IPS-20b (cell line): ENCODE data around the gene TULP1.

Experiments used
- H3K27ac ChIP-seq: one replicate; pipeline ENCODE4 v1.5.1; 2013; ENCODE audit warnings: low read length
- H3K27me3 ChIP-seq: 2 replicates; pipeline ENCODE4 v1.6.1; 2013; ENCODE audit warnings: mild to moderate bottlenecking, low read length, inconsistent platforms; ENCODE audit not compliant: insufficient read depth
- H3K36me3 ChIP-seq: 2 replicates; pipeline ENCODE4 v1.6.1; 2013; ENCODE audit warnings: low read depth, mild to moderate bottlenecking, inconsistent platforms, low read length, moderate library complexity; ENCODE audit not compliant: insufficient read depth
- H3K4me1 ChIP-seq: 2 replicates; pipeline ENCODE4 v1.6.1; 2013; ENCODE audit warnings: mild to moderate bottlenecking, control low read depth, inconsistent platforms, low read length, moderate library complexity; ENCODE audit not compliant: insufficient read depth
- H3K4me3 ChIP-seq: 2 replicates; pipeline ENCODE4 v1.5.1; 2013; ENCODE audit warnings: mild to moderate bottlenecking, low read length, inconsistent platforms
- H3K9ac ChIP-seq: 2 replicates; pipeline ENCODE4 v1.6.1; 2013; ENCODE audit warnings: low read depth, mild to moderate bottlenecking, inconsistent platforms, low read length, moderate library complexity
- H3K9me3 ChIP-seq: 2 replicates; pipeline ENCODE4 v1.6.1; 2013; ENCODE audit warnings: mild to moderate bottlenecking, low read depth, low read length, inconsistent platforms; ENCODE audit not compliant: insufficient read depth

TULP1 gene

GRCh38 chr6:35486005-35486925 is 26.4 kb downstream of the TULP1 start:
- Histone ChIP-seq H3K9ac (peak overlapping the region; percentile 87), H3K27me3 (no peaks in the 10 kb centered on the region), H3K27ac (peak overlapping the region; percentile 86), H3K4me1 (peaks cover 46% of the 10 kb centered on the region), H3K36me3 (peaks cover 14% of the 10 kb centered on the region), H3K9me3 (no peaks in the 10 kb centered on the region), H3K4me3 (peak overlapping the region; percentile 59; the same call in 1 of the 2 replicates)

GRCh38 chr6:35485402-35485877 is 27.3 kb downstream of the TULP1 start:
- Histone ChIP-seq H3K4me3 (peak overlapping the region; percentile 59; the same call in 1 of the 2 replicates), H3K27ac (peak overlapping the region; percentile 86), H3K27me3 (no peaks in the 10 kb centered on the region), H3K4me1 (peaks cover 37% of the 10 kb centered on the region), H3K9me3 (no peaks in the 10 kb centered on the region), H3K36me3 (peaks cover 18% of the 10 kb centered on the region), H3K9ac (peak overlapping the region; percentile 87)

- H3K9me3 ChIP-seq: no peaks in the 10 kb centered on the region
- H3K27me3 ChIP-seq: no peaks in the 10 kb centered on the region
- peaks cover 35% of the 10 kb centered on the region for H3K4me1 ChIP-seq
- H3K4me3 ChIP-seq: peak overlapping the region; percentile 59; the same call in 1 of the 2 replicates
- peak overlapping the region; percentile 87; the same call in 1 of the 2 replicates for H3K9ac ChIP-seq
- H3K36me3 ChIP-seq: peaks cover 20% of the 10 kb centered on the region
- H3K27ac ChIP-seq: peak overlapping the region; percentile 86
Observed at GRCh38 chr6:35484921-35485392, 27.7 kb downstream of the TULP1 start.

GRCh38 chr6:35483893-35484645 is 28.6 kb downstream of the TULP1 start:
- H3K9ac ChIP-seq: peak overlapping the region; percentile 87; the same call in 1 of the 2 replicates
- H3K27ac ChIP-seq: no peak overlapping the region

GRCh38 chr6:35483490-35483889 is 29.2 kb downstream of the TULP1 start:
- Histone ChIP-seq H3K4me1 (peaks cover 32% of the 10 kb centered on the region), H3K36me3 (peaks cover 24% of the 10 kb centered on the region), H3K27ac (no peak overlapping the region), H3K9me3 (no peaks in the 10 kb centered on the region), H3K4me3 (no peak overlapping the region), H3K27me3 (no peaks in the 10 kb centered on the region), H3K9ac (no peak overlapping the region)

More at GRCh38 chr6:35483893-35484645, 28.6 kb downstream of the TULP1 start:
- Histone ChIP-seq H3K9me3 (no peaks in the 10 kb centered on the region), H3K4me3 (no peak overlapping the region), H3K4me1 (peaks cover 32% of the 10 kb centered on the region), H3K36me3 (peaks cover 21% of the 10 kb centered on the region), H3K27me3 (no peaks in the 10 kb centered on the region)

- Histone ChIP-seq H3K27me3 (no peaks in the 10 kb centered on the region), H3K36me3 (peaks cover 28% of the 10 kb centered on the region), H3K4me3 (no peak overlapping the region), H3K9me3 (no peaks in the 10 kb centered on the region), H3K4me1 (peaks cover 29% of the 10 kb centered on the region), H3K27ac (no peak overlapping the region), H3K9ac (no peak overlapping the region)
Observed at GRCh38 chr6:35483062-35483461, 29.6 kb downstream of the TULP1 start.

- Histone ChIP-seq H3K9me3 (no peaks in the 10 kb centered on the region), H3K27me3 (no peaks in the 10 kb centered on the region), H3K36me3 (peaks cover 35% of the 10 kb centered on the region), H3K9ac (no peak overlapping the region; the same call in 1 of the 2 replicates), H3K4me3 (no peak overlapping the region), H3K27ac (no peak overlapping the region), H3K4me1 (peaks cover 15% of the 10 kb centered on the region; the same call in 1 of the 2 replicates)
Observed at GRCh38 chr6:35481226-35481625, 31.5 kb downstream of the TULP1 start.

GRCh38 chr6:35480176-35480575 is 32.5 kb downstream of the TULP1 start:
- H3K9ac ChIP-seq: no peak overlapping the region
- no peak overlapping the region for H3K4me3 ChIP-seq
- peaks cover 42% of the 10 kb centered on the region for H3K36me3 ChIP-seq
- no peaks in the 10 kb centered on the region for H3K9me3 ChIP-seq
- H3K27me3 ChIP-seq: no peaks in the 10 kb centered on the region
- H3K27ac ChIP-seq: no peak overlapping the region
- peaks cover 7% of the 10 kb centered on the region; the same call in 1 of the 2 replicates for H3K4me1 ChIP-seq

- H3K36me3 ChIP-seq: peaks cover 52% of the 10 kb centered on the region
- H3K9ac ChIP-seq: no peak overlapping the region
- no peaks in the 10 kb centered on the region for H3K9me3 ChIP-seq
- no peaks in the 10 kb centered on the region for H3K27me3 ChIP-seq
- H3K4me3 ChIP-seq: no peak overlapping the region
- no peak overlapping the region for H3K27ac ChIP-seq
- no peaks in the 10 kb centered on the region; the same call in 1 of the 2 replicates for H3K4me1 ChIP-seq
Observed at GRCh38 chr6:35478259-35478658, 34.4 kb downstream of the TULP1 start.

- H3K9ac ChIP-seq: no peak overlapping the region
- H3K9me3 ChIP-seq: no peaks in the 10 kb centered on the region
- no peak overlapping the region for H3K4me3 ChIP-seq
- no peaks in the 10 kb centered on the region; the same call in 1 of the 2 replicates for H3K4me1 ChIP-seq
- no peaks in the 10 kb centered on the region for H3K27me3 ChIP-seq
- peaks cover 52% of the 10 kb centered on the region for H3K36me3 ChIP-seq
- no peak overlapping the region for H3K27ac ChIP-seq
Observed at GRCh38 chr6:35477551-35478179, 35.0 kb downstream of the TULP1 start.

GRCh38 chr6:35477028-35477427 is 35.7 kb downstream of the TULP1 start:
- Histone ChIP-seq H3K9me3 (no peaks in the 10 kb centered on the region), H3K27me3 (no peaks in the 10 kb centered on the region), H3K9ac (no peak overlapping the region), H3K4me3 (no peak overlapping the region), H3K4me1 (no peaks in the 10 kb centered on the region; the same call in 1 of the 2 replicates), H3K36me3 (peaks cover 58% of the 10 kb centered on the region), H3K27ac (no peak overlapping the region)
